ENCODE results near the gene ATXN2L.
"Not testable (repeated sequence)": the region's sequence is repeated elsewhere in the genome, so short reads cannot be mapped to it uniquely, and the experiment has no call there.

The ATXN2L gene

GRCh38 chr16:28837672-28838557 lies 15.1 kb downstream of the ATXN2L start:
- no peak for DNase-seq (ENCODE audit: extremely low read depth in 1 of 2, low read depth in 1 of 2)

GRCh38 chr16:28838558-28838918 lies 15.7 kb downstream of the ATXN2L start:
- DNase-seq (ENCODE audit: extremely low read depth in 1 of 2, low read depth in 1 of 2), result no peak

- DNase-seq (ENCODE audit: extremely low read depth in 1 of 2, low read depth in 1 of 2), result no peak
Observed at GRCh38 chr16:28839004-28839639, 16.3 kb downstream of the ATXN2L start.

- no peak for DNase-seq (ENCODE audit: extremely low read depth in 1 of 2, low read depth in 1 of 2)
Observed at GRCh38 chr16:28839899-28840298, 17.1 kb downstream of the ATXN2L start.

- no peak for DNase-seq (ENCODE audit: extremely low read depth in 1 of 2, low read depth in 1 of 2)
Observed at GRCh38 chr16:28842696-28843095, 19.9 kb downstream of the ATXN2L start.

- DNase-seq (ENCODE audit: extremely low read depth in 1 of 2, low read depth in 1 of 2), result no peak
Observed at GRCh38 chr16:28843766-28844165, 21.0 kb downstream of the ATXN2L start.

DNA sequence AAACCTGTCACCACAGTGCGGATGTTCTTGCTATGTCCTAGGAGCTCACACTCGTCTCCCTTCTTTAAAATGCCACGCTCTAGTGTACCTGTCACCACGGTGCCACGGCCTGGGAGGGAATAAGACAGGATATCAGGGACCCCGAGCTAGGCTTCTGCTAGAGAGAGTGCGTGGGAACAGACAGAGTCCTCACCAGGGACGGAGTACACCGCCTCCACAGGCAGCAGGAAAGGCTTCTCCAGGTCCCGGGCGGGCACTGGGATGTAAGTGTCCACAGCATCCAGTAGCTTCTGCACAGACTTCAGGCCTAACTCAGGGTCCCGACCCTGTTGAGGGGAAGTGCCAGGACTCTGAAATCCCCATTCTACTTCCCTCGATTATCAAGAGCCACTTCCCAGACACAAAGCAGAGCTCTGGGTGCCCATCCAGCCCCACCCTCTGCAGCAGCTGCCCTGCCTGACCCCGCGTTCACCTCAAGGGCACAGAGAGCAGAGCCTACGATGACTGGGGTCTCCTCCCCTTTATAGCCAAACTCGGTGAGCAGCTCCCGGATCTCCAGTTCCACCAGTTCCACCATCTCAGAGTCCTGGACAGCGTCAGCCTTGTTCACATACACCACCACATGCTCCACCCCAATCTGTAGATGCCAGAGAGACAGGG lies 21.6 kb downstream of the ATXN2L start:
- no peak for DNase-seq (ENCODE audit: extremely low read depth in 1 of 2, low read depth in 1 of 2)

GRCh38 chr16:28845293-28845692 lies 22.5 kb downstream of the ATXN2L start:
- DNase-seq (ENCODE audit: extremely low read depth in 1 of 2, low read depth in 1 of 2), result no peak

GRCh38 chr16:28845761-28846079 lies 22.9 kb downstream of the ATXN2L start:
- DNase-seq (ENCODE audit: extremely low read depth in 1 of 2, low read depth in 1 of 2), result no peak

- peak; percentile 94 to 97 for DNase-seq (ENCODE audit: extremely low read depth in 1 of 2, low read depth in 1 of 2)
Observed at GRCh38 chr16:28846080-28846932, 23.5 kb downstream of the ATXN2L start, which contains the start of gene TUFM. TUFM (minus strand) TSS chr16:28846348; CDS start chr16:28846269, 79 bp downstream.

GRCh38 chr16:28846933-28847273 lies 24.1 kb downstream of the ATXN2L start:
- DNase-seq (ENCODE audit: extremely low read depth in 1 of 2, low read depth in 1 of 2), result no peak

- no peak for DNase-seq (ENCODE audit: extremely low read depth in 1 of 2, low read depth in 1 of 2)
Observed at GRCh38 chr16:28858421-28858820, 35.6 kb downstream of the ATXN2L start.

- no peak for DNase-seq (ENCODE audit: extremely low read depth in 1 of 2, low read depth in 1 of 2)
Observed at GRCh38 chr16:28859326-28859725, 36.5 kb downstream of the ATXN2L start.

DNA sequence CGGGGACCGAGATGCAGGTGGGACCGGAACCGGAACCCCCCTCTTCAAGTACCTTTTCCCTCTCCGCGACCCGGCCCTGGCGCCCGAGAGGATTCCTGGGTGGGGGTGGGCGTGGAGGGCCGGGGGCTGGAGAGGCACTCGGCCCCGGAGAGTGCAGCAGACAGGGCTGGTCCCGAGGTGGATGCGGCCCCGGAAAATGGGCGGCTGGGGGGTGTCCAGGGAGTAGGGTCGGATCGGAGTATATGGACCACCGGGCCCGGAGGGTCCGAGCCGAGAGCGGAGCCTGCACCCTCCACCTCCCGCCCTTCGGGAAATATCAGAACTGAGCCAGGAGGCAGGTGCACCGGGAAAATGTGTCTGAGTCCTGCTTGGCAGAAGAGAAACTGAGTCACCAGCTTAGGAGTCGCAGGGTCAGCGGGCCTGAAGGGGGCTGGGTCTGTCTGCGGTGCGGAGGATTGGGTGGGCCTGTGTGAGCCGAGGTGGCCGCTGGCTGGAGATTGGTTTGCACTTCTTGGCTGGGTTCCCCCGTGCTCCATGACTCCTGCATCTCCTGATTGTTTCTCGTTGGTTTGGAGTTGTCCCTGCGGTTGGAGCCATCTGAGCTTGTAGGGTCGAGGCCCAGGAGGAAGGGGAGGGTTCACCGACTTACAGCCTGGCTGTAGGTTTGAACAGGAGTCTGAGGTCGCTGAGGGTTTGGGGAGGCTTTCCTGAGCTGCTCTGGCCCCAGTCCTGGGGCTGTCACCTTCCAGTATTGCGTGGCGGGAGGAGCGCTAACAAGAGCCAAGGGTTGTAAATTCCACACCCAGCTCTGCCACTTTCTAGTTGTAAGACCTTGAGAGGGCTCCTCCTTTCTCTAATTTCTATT lies 41.4 kb downstream of the ATXN2L start:
- DNase-seq (ENCODE audit: extremely low read depth in 1 of 2, low read depth in 1 of 2), result no peak

DNA sequence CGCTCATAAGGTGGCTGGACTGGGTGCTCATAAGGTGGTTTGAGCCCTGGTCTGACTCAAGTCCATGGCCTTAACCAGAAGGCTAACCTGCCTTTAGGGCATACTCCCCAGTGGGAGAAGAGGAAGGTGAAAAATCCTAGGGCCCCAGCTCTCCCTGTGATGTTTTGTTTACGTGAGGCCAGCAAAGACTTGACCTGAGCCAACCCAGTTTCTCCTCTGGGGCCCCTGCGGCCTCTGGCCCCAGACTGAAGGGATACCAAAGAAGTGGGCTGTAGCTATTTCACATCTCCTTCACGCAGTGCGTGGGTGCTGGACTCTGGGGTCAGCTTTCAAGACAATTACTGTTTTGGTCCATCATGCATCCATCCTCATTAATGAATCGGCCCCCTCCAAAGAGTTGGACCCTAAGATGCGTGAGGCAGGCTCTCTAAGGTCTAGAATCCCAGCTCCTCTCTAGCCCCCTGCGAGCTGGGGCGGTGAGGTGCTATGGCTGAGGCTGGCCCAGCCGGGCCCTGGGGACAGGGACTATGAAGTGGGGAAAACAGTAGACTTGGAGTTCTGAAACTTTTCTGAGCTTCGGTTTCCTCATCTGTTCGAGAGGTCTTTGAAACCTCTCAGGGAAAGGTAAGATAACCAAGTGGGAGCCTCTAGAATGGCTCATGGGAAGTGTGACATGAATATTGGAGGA lies 42.3 kb downstream of the ATXN2L start:
- no peak for DNase-seq (ENCODE audit: extremely low read depth in 1 of 2, low read depth in 1 of 2)

GRCh38 chr16:28865722-28866453 lies 43.1 kb downstream of the ATXN2L start:
- no peak for DNase-seq (ENCODE audit: extremely low read depth in 1 of 2, low read depth in 1 of 2)

DNA sequence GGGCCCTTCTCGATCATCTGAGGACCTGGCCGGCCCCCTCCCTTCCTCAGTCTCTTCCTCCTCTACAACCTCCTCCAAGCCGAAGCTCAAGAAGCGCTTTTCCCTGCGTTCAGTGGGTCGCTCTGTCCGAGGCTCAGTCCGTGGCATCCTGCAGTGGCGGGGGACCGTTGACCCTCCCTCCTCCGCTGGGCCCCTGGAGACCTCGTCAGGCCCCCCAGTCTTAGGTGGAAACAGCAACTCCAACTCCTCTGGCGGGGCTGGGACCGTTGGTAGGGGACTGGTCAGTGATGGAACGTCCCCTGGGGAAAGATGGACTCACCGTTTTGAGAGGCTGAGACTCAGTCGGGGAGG lies 43.6 kb downstream of the ATXN2L start:
- no peak for DNase-seq (ENCODE audit: extremely low read depth in 1 of 2, low read depth in 1 of 2)

DNA sequence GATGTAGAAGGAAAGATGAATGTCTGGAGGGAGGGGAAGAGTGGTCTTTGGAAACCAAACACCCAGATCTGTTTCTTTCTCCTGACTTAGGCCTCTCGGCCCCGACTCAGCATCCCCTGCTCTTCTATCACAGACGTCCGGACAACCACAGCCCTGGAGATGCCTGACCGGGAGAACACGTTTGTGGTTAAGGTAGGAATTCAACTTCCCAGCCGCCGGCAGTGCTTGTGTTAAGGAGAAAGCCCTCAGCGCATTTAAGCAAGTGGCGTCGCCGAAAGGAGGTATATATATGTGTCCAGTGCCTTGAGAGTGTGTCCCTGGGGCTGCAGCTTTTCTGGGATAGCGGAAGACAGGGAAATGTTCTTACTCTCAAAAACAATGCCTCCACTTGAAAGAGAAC lies 44.4 kb downstream of the ATXN2L start:
- no peak for DNase-seq (ENCODE audit: extremely low read depth in 1 of 2, low read depth in 1 of 2)

DNA sequence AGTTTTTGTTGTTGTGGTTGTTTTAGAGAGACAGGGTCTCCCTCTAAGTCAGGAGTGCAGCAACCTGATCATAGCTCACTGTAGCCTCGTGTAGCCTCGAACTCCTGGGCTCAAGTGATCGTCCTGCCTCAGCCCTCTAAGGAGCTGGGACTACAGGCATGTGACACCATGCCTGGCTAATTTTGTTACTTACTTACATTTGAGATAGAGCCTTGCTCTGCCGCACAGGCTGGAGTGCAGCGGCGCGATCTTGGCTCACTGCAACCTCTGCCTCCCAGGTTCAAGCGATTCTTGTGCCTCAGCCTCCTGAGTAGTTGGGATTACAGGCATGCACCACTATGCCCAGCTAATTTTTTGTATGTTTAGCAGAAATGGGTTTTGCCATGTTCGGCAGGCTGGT lies 44.8 kb downstream of the ATXN2L start:
- not testable (repeated sequence) for DNase-seq (ENCODE audit: extremely low read depth in 1 of 2, low read depth in 1 of 2)
